ENCODE measurements around the gene PRSS16.

PRSS16 gene

GRCh38 chr6:27281105-27281539 lies 33.6 kb downstream of the PRSS16 start:
- CTCF ChIA-PET, result interaction anchor here (0.7 kb wide), 1 partner anchor 149 kb away, joined by 4 read pairs; no protein-coding TSS in a partner anchor
- TF ChIP-seq CTBP1 (IDR thresholded peaks at IDR 0.05; ENCODE audit: borderline replicate concordance), result no peak
- peak; percentile 91 for TF ChIP-seq ZNF384 (IDR thresholded peaks at IDR 0.05)
- TF ChIP-seq, protein P1, sequence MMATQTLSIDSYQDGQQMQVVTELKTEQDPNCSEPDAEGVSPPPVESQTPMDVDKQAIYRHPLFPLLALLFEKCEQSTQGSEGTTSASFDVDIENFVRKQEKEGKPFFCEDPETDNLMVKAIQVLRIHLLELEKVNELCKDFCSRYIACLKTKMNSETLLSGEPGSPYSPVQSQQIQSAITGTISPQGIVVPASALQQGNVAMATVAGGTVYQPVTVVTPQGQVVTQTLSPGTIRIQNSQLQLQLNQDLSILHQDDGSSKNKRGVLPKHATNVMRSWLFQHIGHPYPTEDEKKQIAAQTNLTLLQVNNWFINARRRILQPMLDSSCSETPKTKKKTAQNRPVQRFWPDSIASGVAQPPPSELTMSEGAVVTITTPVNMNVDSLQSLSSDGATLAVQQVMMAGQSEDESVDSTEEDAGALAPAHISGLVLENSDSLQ (IDR thresholded peaks at IDR 0.05), result peak; percentile 48; the same call in 1 of the 2 replicates
- TF ChIP-seq FOXK2 (IDR thresholded peaks at IDR 0.05), result no peak
- no peak for TF ChIP-seq FOXM1 (IDR thresholded peaks at IDR 0.05; ENCODE audit: borderline replicate concordance)
- DNase-seq (ENCODE audit: extremely low spot score), result no peak
- POLR2A ChIA-PET, result interaction anchor here (0.7 to 1.2 kb wide), 2 partner anchors 14 to 337 kb away, joined by 3 read pairs; no protein-coding TSS in a partner anchor

DNA sequence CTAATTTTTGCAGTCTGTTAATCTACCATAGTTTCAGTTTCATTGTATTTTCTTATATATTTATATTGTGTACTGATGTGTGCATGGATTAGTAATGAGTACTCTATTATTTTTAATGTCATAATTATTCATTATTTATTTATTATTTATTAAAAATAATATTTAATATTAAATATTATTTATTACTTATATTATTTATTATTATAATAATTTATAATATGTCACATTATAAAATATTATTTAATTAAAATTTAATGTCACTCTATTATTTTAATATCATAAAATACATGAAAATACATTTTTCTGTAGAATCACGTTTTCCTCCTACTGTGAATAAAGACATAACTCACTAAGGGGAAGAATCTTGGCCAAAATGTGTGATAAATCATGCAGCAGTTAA lies 34.1 kb downstream of the PRSS16 start:
- ChIA-PET POLR2A (interaction anchor here (0.7 to 1.2 kb wide), 2 partner anchors 13 to 336 kb away, joined by 3 read pairs; no protein-coding TSS in a partner anchor), CTCF (interaction anchor here (0.7 kb wide), 1 partner anchor 149 kb away, joined by 4 read pairs; no protein-coding TSS in a partner anchor)
- no peak for DNase-seq (ENCODE audit: extremely low spot score)
- no peak for TF ChIP-seq BHLHE40 (IDR thresholded peaks at IDR 0.05; ENCODE audit: borderline replicate concordance)
- TF ChIP-seq L3MBTL2 (conservative IDR thresholded peaks at IDR 0.05), result no peak
- TF ChIP-seq FOXK2 (IDR thresholded peaks at IDR 0.05), result no peak
- no peak for TF ChIP-seq FOXM1 (IDR thresholded peaks at IDR 0.05; ENCODE audit: borderline replicate concordance)
- TF ChIP-seq SUZ12 (IDR thresholded peaks at IDR 0.05), result no peak
- TF ChIP-seq ARNT (IDR thresholded peaks at IDR 0.05), result no peak

- TF ChIP-seq ZNF384 (IDR thresholded peaks at IDR 0.05), result no peak
- TF ChIP-seq SP1 (IDR thresholded peaks at IDR 0.05), result no peak
- TF ChIP-seq ARNT (IDR thresholded peaks at IDR 0.05), result no peak
- TF ChIP-seq L3MBTL2 (conservative IDR thresholded peaks at IDR 0.05), result no peak
- TF ChIP-seq FOXM1 (IDR thresholded peaks at IDR 0.05; ENCODE audit: borderline replicate concordance), result no peak
- no peak for TF ChIP-seq FOXA1 (IDR thresholded peaks at IDR 0.05)
- no peak for TF ChIP-seq HDGF (IDR thresholded peaks at IDR 0.05; ENCODE audit: borderline replicate concordance)
- no peak for TF ChIP-seq CTBP1 (IDR thresholded peaks at IDR 0.05; ENCODE audit: borderline replicate concordance)
- TF ChIP-seq BHLHE40 (IDR thresholded peaks at IDR 0.05; ENCODE audit: borderline replicate concordance), result no peak
- TF ChIP-seq, protein P1 (IDR thresholded peaks at IDR 0.05), result no peak
- TF ChIP-seq ELF4 (IDR thresholded peaks at IDR 0.05), result no peak
- no peak for TF ChIP-seq FOXK2 (IDR thresholded peaks at IDR 0.05)
- TF ChIP-seq TARDBP (IDR thresholded peaks at IDR 0.05), result no peak
- no peak for TF ChIP-seq SUZ12 (IDR thresholded peaks at IDR 0.05)
- TF ChIP-seq NFRKB (IDR thresholded peaks at IDR 0.05), result no peak
- CTCF ChIA-PET, result no interaction called here
- no peak for DNase-seq (ENCODE audit: extremely low spot score)
- POLR2A ChIA-PET, result no interaction called here
Measured at GRCh38 chr6:27283279-27283678, 35.8 kb downstream of the PRSS16 start.

- no peak for DNase-seq (ENCODE audit: extremely low spot score)
- TF ChIP-seq LEF1 (IDR thresholded peaks at IDR 0.05; ENCODE audit: borderline replicate concordance), result no peak
- TF ChIP-seq FOXA1 (IDR thresholded peaks at IDR 0.05), result no peak
- no peak for TF ChIP-seq NFRKB (IDR thresholded peaks at IDR 0.05)
- TF ChIP-seq SP1 (IDR thresholded peaks at IDR 0.05), result no peak
- TF ChIP-seq FOXK2 (IDR thresholded peaks at IDR 0.05), result no peak
- no peak for TF ChIP-seq ZNF384 (IDR thresholded peaks at IDR 0.05)
- no peak for TF ChIP-seq TARDBP (IDR thresholded peaks at IDR 0.05)
- TF ChIP-seq ARNT (IDR thresholded peaks at IDR 0.05), result no peak
- TF ChIP-seq SUZ12 (IDR thresholded peaks at IDR 0.05), result no peak
- TF ChIP-seq FOXM1 (IDR thresholded peaks at IDR 0.05; ENCODE audit: borderline replicate concordance), result no peak
- no peak for TF ChIP-seq BHLHE40 (IDR thresholded peaks at IDR 0.05; ENCODE audit: borderline replicate concordance)
- no peak for TF ChIP-seq CTBP1 (IDR thresholded peaks at IDR 0.05; ENCODE audit: borderline replicate concordance)
- TF ChIP-seq ELF4 (IDR thresholded peaks at IDR 0.05), result no peak
- no peak for TF ChIP-seq L3MBTL2 (conservative IDR thresholded peaks at IDR 0.05)
- TF ChIP-seq, protein P1 (IDR thresholded peaks at IDR 0.05), result no peak
- no peak for TF ChIP-seq HDGF (IDR thresholded peaks at IDR 0.05; ENCODE audit: borderline replicate concordance)
- POLR2A ChIA-PET, result interaction anchor here (1.5 to 1.6 kb wide), 2 partner anchors 10 to 266 kb away, joined by 3 to 4 read pairs; no protein-coding TSS in a partner anchor
- CTCF ChIA-PET, result interaction anchor here (0.6 kb wide), 1 partner anchor 326 kb away, joined by 5 read pairs; no protein-coding TSS in a partner anchor
Measured at GRCh38 chr6:27286141-27286540, 38.6 kb downstream of the PRSS16 start.

GRCh38 chr6:27287751-27288135 lies 40.2 kb downstream of the PRSS16 start:
- no peak for TF ChIP-seq TARDBP (IDR thresholded peaks at IDR 0.05)
- no peak for TF ChIP-seq L3MBTL2 (conservative IDR thresholded peaks at IDR 0.05)
- no peak for TF ChIP-seq SP1 (IDR thresholded peaks at IDR 0.05)
- no peak for TF ChIP-seq ARNT (IDR thresholded peaks at IDR 0.05)
- no peak for TF ChIP-seq NFRKB (IDR thresholded peaks at IDR 0.05)
- DNase-seq (ENCODE audit: extremely low spot score), result no peak
- CTCF ChIA-PET, result interaction anchor here (0.6 kb wide), 1 partner anchor 328 kb away, joined by 3 read pairs; no protein-coding TSS in a partner anchor
- POLR2A ChIA-PET, result interaction anchor here (1.4 to 1.6 kb wide), 2 partner anchors 9 to 36 kb away, joined by 3 to 4 read pairs; no protein-coding TSS in a partner anchor
